GM23248 (cell line): Measurements from ENCODE around the gene HINT3. TPM values are rescaled to one million over a fixed set of nuclear protein-coding genes. Genes with fewer than 3 reads are reported as not detected.

Experiments used
- DNase-seq: peaks from one replicate; pipeline ENCODE4 v3.0.0-alpha.2; 2015
- H2AFZ ChIP-seq: fragments of 200-600 bp; sonication (generic); 2 replicates; pipeline ENCODE4 v1.6.1; 2016; ENCODE audit warnings: antibody characterized with exemption
- H3F3A ChIP-seq: fragments of 200-600 bp; sonication (generic); 2 replicates; pipeline ENCODE4 v1.6.1; 2016; ENCODE audit warnings: mild to moderate bottlenecking, antibody characterized with exemption, mixed run types; ENCODE audit not compliant: insufficient read depth
- H3K27ac ChIP-seq: fragments of 200-600 bp; sonication (generic); 2 replicates; pipeline ENCODE4 v1.5.1; 2016; ENCODE audit warnings: mild to moderate bottlenecking
- H3K27me3 ChIP-seq: fragments of 200-600 bp; sonication (generic); replicated peaks from 2 replicates; pipeline ENCODE4 v1.6.1; 2016; ENCODE audit warnings: mild to moderate bottlenecking; ENCODE audit not compliant: insufficient read depth
- H3K36me3 ChIP-seq: fragments of 200-600 bp; sonication (generic); 2 replicates; pipeline ENCODE4 v1.6.1; 2016; ENCODE audit warnings: low read depth, mild to moderate bottlenecking
- H3K4me1 ChIP-seq: fragments of 200-600 bp; sonication (generic); 2 replicates; pipeline ENCODE4 v1.6.1; 2016; ENCODE audit warnings: mild to moderate bottlenecking; ENCODE audit not compliant: insufficient read depth
- H3K4me2 ChIP-seq: fragments of 200-600 bp; sonication (generic); one replicate; pipeline ENCODE4 v1.6.1; 2016; ENCODE audit warnings: mild to moderate bottlenecking; ENCODE audit not compliant: unreplicated experiment
- H3K4me3 ChIP-seq: fragments of 200-600 bp; sonication (generic); 2 replicates; pipeline ENCODE4 v1.5.1; 2016; ENCODE audit warnings: mild to moderate bottlenecking
- H3K79me2 ChIP-seq: fragments of 200-600 bp; sonication (generic); 2 replicates; pipeline ENCODE4 v1.6.1; 2016; ENCODE audit warnings: mild to moderate bottlenecking; ENCODE audit not compliant: insufficient read depth
- H3K9ac ChIP-seq: fragments of 200-600 bp; sonication (generic); 2 replicates; pipeline ENCODE4 v1.6.1; 2016; ENCODE audit warnings: mild to moderate bottlenecking
- H3K9me2 ChIP-seq: fragments of 200-600 bp; sonication (generic); 2 replicates; pipeline ENCODE4 v1.6.1; 2016; ENCODE audit warnings: mixed run types, mild to moderate bottlenecking, moderate library complexity; ENCODE audit not compliant: insufficient read depth
- H3K9me3 ChIP-seq: fragments of 200-600 bp; sonication (generic); one replicate; pipeline ENCODE4 v1.6.1; 2017; ENCODE audit warnings: low read depth
- H4K20me1 ChIP-seq: fragments of 200-600 bp; sonication (generic); 2 replicates; pipeline ENCODE4 v1.6.0; 2016; ENCODE audit not compliant: insufficient read depth
- EZH2 ChIP-seq: fragments of 200-600 bp; sonication (generic); IDR thresholded peaks from 2 replicates; pipeline ENCODE4 v1.6.1; 2018; ENCODE audit warnings: antibody characterized with exemption, mild to moderate bottlenecking; ENCODE audit not compliant: insufficient read depth, poor library complexity, severe bottlenecking
- EZH2phosphoT487 ChIP-seq: fragments of 200-600 bp; sonication (generic); IDR thresholded peaks from 2 replicates; pipeline ENCODE4 v1.6.1; 2018; ENCODE audit warnings: antibody characterized with exemption, moderate library complexity, mild to moderate bottlenecking, low read depth; ENCODE audit not compliant: insufficient read depth
- WGBS, 2 experiments: methylation state at CpG; one replicate each; pipeline ENCODE4 v1.1.6; 2015 to 2017; ENCODE audit warnings: low lambda C conversion rate in 2 of 2, low coverage in 1 of 2; ENCODE audit errors: missing lambda C conversion rate in 2 of 2; 5-methylcytosine and 5-hydroxymethylcytosine counted together
- in situ Hi-C: fragments of 300-500 bp; cut with MboI; formaldehyde crosslinking; loops from 2 replicates; pipeline ENCODE4 v1.15.0; 2020
- polyA plus RNA-seq: library from polyadenylated mRNA; unstranded; fragments of >200 nt; fragmentation: Nextera tagmentation; extraction: Ambion mirVana; gene quantifications from 2 replicates; pipeline ENCODE4 v1.2.1, GENCODE V29; 2016
- total RNA-seq: library from RNA; depleted of rRNA; stranded (reverse); fragments of >200 nt; shearing (Covaris generic); gene quantifications from 2 replicates; pipeline ENCODE4 v1.2.3, GENCODE V29; 2014

The HINT3 gene
- total and polyA plus RNA-seq, 2 experiments from 2014 or later = 7.0 to 20.5 TPM

GRCh38 chr6:125962900-125963497, 6.4 kb downstream of the HINT3 start:
- Histone ChIP-seq H3K27ac (no peak overlapping the region), H3K9ac (no peak overlapping the region), H3K4me3 (no peak overlapping the region), H4K20me1 (no peaks in the 10 kb centered on the region), H3K4me2 (no peak overlapping the region), H3K9me3 (no peaks in the 10 kb centered on the region), H3K4me1 (0 out of 2 replicates have a peak, but pooled peaks cover 4% of the 10 kb centered on the region), H2AFZ (no peak overlapping the region), H3F3A (no peaks in the 10 kb centered on the region), H3K36me3 (no peaks in the 10 kb centered on the region), H3K27me3 (no peaks in the 10 kb centered on the region), H3K9me2 (no peaks in the 10 kb centered on the region), H3K79me2 (peaks cover 15% of the 10 kb centered on the region)
- DNase-seq = no peak
- no peak for TF ChIP-seq EZH2
- no peak for TF ChIP-seq EZH2phosphoT487
- 82 to 84% methylated on average over 8 of the region's 8 CpGs for WGBS, 2 experiments
- in situ Hi-C loops = no loop called here

- no peak overlapping the region for H2AFZ ChIP-seq
- no peak overlapping the region for H3K27ac ChIP-seq
- no peak for TF ChIP-seq EZH2
- TF ChIP-seq EZH2phosphoT487 = no peak
- no peak overlapping the region for H3K4me2 ChIP-seq
- no peaks in the 10 kb centered on the region for H3K36me3 ChIP-seq
- peaks cover 7% of the 10 kb centered on the region for H3K79me2 ChIP-seq
- H4K20me1 ChIP-seq = no peaks in the 10 kb centered on the region
- H3K9me3 ChIP-seq = no peaks in the 10 kb centered on the region
- no peaks in the 10 kb centered on the region for H3K9me2 ChIP-seq
- H3K4me1 ChIP-seq = no peaks in the 10 kb centered on the region
- in situ Hi-C loops = no loop called here
- 73 to 79% methylated on average over 2 of the region's 2 CpGs for WGBS, 2 experiments
- no peaks in the 10 kb centered on the region for H3K27me3 ChIP-seq
- no peak overlapping the region for H3K9ac ChIP-seq
- H3K4me3 ChIP-seq = no peak overlapping the region
- DNase-seq = no peak
- no peaks in the 10 kb centered on the region for H3F3A ChIP-seq
These were observed 7.2 kb downstream of the HINT3 start for GRCh38 chr6:125963817-125964216.

DNA sequence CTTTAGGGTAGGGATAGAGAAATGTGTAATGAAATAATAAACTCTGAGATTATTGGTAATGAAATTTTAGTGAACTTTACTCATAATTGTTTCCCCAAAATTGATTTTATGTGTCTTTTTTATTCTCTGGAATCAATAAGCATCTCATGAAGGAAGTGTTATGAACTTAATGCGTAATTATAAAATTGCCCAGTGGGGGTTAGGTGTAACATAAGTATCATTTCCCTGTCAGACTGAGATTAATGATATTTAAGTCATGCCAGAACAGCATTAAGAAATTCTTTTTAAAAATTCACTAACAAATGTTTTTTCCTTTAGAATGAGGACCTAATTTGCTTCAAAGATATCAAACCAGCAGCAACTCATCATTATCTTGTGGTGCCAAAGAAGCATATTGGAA, 10.0 kb downstream of the HINT3 start:
- TF ChIP-seq EZH2phosphoT487 = no peak
- no peak for TF ChIP-seq EZH2
- Histone ChIP-seq H3K9ac (no peak overlapping the region), H2AFZ (no peak overlapping the region), H3K9me2 (no peaks in the 10 kb centered on the region), H3K27me3 (no peaks in the 10 kb centered on the region), H3F3A (no peaks in the 10 kb centered on the region), H3K9me3 (no peaks in the 10 kb centered on the region), H3K4me2 (no peak overlapping the region), H3K27ac (no peak overlapping the region), H3K36me3 (no peaks in the 10 kb centered on the region), H3K4me3 (no peak overlapping the region), H4K20me1 (no peaks in the 10 kb centered on the region), H3K79me2 (no peaks in the 10 kb centered on the region; the same call in 1 of the 2 replicates), H3K4me1 (no peaks in the 10 kb centered on the region)
- in situ Hi-C loops = no loop called here
- 94 to 96% methylated on average over 1 of the region's 1 CpG for WGBS, 2 experiments
- DNase-seq = no peak

- Histone ChIP-seq H3F3A (no peaks in the 10 kb centered on the region), H4K20me1 (no peaks in the 10 kb centered on the region), H3K4me2 (no peak overlapping the region), H3K27me3 (no peaks in the 10 kb centered on the region), H3K9ac (no peak overlapping the region), H3K27ac (no peak overlapping the region), H3K4me1 (no peaks in the 10 kb centered on the region), H3K9me2 (no peaks in the 10 kb centered on the region), H2AFZ (no peak overlapping the region), H3K79me2 (no peaks in the 10 kb centered on the region; the same call in 1 of the 2 replicates), H3K36me3 (no peaks in the 10 kb centered on the region), H3K4me3 (no peak overlapping the region), H3K9me3 (no peaks in the 10 kb centered on the region)
- WGBS, 2 experiments = 91 to 96% methylated on average over 2 of the region's 2 CpGs
- DNase-seq = no peak
- in situ Hi-C loops = no loop called here
- no peak for TF ChIP-seq EZH2
- TF ChIP-seq EZH2phosphoT487 = no peak
These were observed 11.9 kb downstream of the HINT3 start for GRCh38 chr6:125968493-125968892.
